ENCODE data around the gene RPL7L1. TPM values are rescaled to one million over a fixed set of nuclear protein-coding genes. Genes with fewer than 3 reads are reported as not detected.
"Not testable (repeated sequence)": the region's sequence is repeated elsewhere in the genome, so short reads cannot be mapped to it uniquely, and the experiment has no call there.

RPL7L1 gene
- total RNA-seq, 1 experiment from 2014 or later = 104 TPM

DNA sequence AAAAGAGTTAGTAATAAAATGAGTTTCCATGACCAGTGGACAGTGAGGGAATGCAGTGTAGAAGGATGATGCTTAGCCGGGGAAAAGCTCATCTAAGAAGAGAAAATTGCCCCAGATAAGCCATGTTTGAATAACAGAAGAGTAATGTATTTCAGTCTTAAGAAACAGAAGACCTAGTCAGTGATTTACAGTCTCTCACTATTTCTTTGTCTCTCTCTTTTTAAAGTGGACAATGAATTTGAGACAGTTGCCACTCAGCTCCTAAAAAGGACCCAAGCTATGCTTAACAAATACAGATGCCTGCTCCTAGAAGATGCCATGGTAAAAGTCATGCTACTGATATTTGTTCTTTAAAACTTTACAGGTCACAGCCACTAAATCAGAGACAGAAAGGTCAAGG is 19.4 kb upstream of the RPL7L1 start:
- H3K27me3 ChIP-seq (ENCODE audit: low read length) = no peaks in the 10 kb centered on the region
- no peak overlapping the region for H3K9ac ChIP-seq (ENCODE audit: low read length)
- no peaks in the 10 kb centered on the region for H3K79me2 ChIP-seq (ENCODE audit: low read length)
- H3K4me3 ChIP-seq (ENCODE audit: low read length) = no peak overlapping the region
- H3K4me2 ChIP-seq (ENCODE audit: low read depth, low read length, poor library complexity, severe bottlenecking) = no peak overlapping the region
- no peak overlapping the region for H3K27ac ChIP-seq (ENCODE audit: low read length)
- DNase-seq = no peak
- H3K9me2 ChIP-seq (replicated peaks; ENCODE audit: insufficient read depth, low read length) = no peaks in the 10 kb centered on the region
- no peaks in the 10 kb centered on the region for H3K9me3 ChIP-seq (ENCODE audit: low read length)
- H2AFZ ChIP-seq (ENCODE audit: low read length) = no peak overlapping the region
- H4K20me1 ChIP-seq (ENCODE audit: insufficient read depth, low read depth, low read length) = no peaks in the 10 kb centered on the region
- peaks cover 19% of the 10 kb centered on the region for H3K36me3 ChIP-seq (ENCODE audit: insufficient read depth, low read length)
- no peaks in the 10 kb centered on the region for H3K4me1 ChIP-seq (ENCODE audit: low read length)

DNA sequence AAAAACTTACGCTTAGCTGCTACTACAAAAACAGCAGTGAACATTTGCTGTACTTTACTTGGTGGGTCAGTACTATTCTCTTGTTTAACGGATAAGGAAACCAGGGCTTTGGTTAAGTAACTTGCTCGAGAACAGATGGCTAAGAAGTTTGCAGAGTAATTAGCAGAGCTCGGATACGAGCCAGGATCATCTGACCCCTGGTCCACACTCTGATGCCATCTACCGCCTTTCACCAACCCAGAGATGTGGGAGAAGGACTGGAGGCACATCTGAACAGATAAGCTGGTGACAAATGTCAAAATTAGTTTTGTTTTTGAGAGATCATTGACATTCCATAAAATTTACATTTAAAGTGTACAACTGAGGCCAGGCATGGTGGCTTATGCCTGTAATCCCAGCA is 18.9 kb upstream of the RPL7L1 start:
- H3K9ac ChIP-seq (ENCODE audit: low read length) = no peak overlapping the region
- H3K4me2 ChIP-seq (ENCODE audit: low read depth, low read length, poor library complexity, severe bottlenecking) = no peak overlapping the region
- no peaks in the 10 kb centered on the region for H3K9me3 ChIP-seq (ENCODE audit: low read length)
- H3K27me3 ChIP-seq (ENCODE audit: low read length) = no peaks in the 10 kb centered on the region
- no peak overlapping the region for H3K4me3 ChIP-seq (ENCODE audit: low read length)
- no peaks in the 10 kb centered on the region for H3K4me1 ChIP-seq (ENCODE audit: low read length)
- no peaks in the 10 kb centered on the region for H4K20me1 ChIP-seq (ENCODE audit: insufficient read depth, low read depth, low read length)
- peaks cover 19% of the 10 kb centered on the region for H3K36me3 ChIP-seq (ENCODE audit: insufficient read depth, low read length)
- H3K9me2 ChIP-seq (replicated peaks; ENCODE audit: insufficient read depth, low read length) = no peaks in the 10 kb centered on the region
- no peak for DNase-seq
- H3K27ac ChIP-seq (ENCODE audit: low read length) = no peak overlapping the region
- H3K79me2 ChIP-seq (ENCODE audit: low read length) = no peaks in the 10 kb centered on the region
- H2AFZ ChIP-seq (ENCODE audit: low read length) = no peak overlapping the region

DNA sequence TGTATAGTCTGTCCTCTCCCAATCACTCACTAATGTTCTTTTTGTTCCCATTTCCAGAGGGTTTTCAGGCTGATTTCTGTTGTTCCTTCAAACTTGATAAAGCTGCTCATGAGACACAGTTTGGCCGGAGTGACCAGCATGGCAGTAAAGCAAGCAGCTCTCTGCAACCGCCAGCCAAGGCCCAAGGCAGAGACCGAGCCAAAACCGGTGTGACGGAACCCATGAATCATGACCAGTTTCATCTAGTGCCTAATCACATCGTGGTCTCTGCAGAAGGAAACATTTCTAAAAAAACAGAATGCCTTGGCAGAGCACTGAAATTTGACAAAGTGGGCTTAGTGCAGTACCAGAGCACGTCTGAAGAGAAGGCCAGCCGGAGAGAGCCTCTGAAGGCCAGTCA is 14.8 kb upstream of the RPL7L1 start:
- H3K36me3 ChIP-seq (ENCODE audit: insufficient read depth, low read length) = peaks cover 25% of the 10 kb centered on the region; the same call in 1 of the 2 replicates
- H3K9ac ChIP-seq (ENCODE audit: low read length) = no peak overlapping the region
- H3K9me2 ChIP-seq (replicated peaks; ENCODE audit: insufficient read depth, low read length) = no peaks in the 10 kb centered on the region
- no peak for DNase-seq
- H3K79me2 ChIP-seq (ENCODE audit: low read length) = no peaks in the 10 kb centered on the region
- H3K27me3 ChIP-seq (ENCODE audit: low read length) = no peaks in the 10 kb centered on the region
- no peak overlapping the region for H3K4me3 ChIP-seq (ENCODE audit: low read length)
- no peak overlapping the region for H3K4me2 ChIP-seq (ENCODE audit: low read depth, low read length, poor library complexity, severe bottlenecking)
- no peaks in the 10 kb centered on the region for H3K9me3 ChIP-seq (ENCODE audit: low read length)
- H2AFZ ChIP-seq (ENCODE audit: low read length) = no peak overlapping the region
- H3K4me1 ChIP-seq (ENCODE audit: low read length) = no peaks in the 10 kb centered on the region
- H3K27ac ChIP-seq (ENCODE audit: low read length) = no peak overlapping the region
- H4K20me1 ChIP-seq (ENCODE audit: insufficient read depth, low read depth, low read length) = no peaks in the 10 kb centered on the region

DNA sequence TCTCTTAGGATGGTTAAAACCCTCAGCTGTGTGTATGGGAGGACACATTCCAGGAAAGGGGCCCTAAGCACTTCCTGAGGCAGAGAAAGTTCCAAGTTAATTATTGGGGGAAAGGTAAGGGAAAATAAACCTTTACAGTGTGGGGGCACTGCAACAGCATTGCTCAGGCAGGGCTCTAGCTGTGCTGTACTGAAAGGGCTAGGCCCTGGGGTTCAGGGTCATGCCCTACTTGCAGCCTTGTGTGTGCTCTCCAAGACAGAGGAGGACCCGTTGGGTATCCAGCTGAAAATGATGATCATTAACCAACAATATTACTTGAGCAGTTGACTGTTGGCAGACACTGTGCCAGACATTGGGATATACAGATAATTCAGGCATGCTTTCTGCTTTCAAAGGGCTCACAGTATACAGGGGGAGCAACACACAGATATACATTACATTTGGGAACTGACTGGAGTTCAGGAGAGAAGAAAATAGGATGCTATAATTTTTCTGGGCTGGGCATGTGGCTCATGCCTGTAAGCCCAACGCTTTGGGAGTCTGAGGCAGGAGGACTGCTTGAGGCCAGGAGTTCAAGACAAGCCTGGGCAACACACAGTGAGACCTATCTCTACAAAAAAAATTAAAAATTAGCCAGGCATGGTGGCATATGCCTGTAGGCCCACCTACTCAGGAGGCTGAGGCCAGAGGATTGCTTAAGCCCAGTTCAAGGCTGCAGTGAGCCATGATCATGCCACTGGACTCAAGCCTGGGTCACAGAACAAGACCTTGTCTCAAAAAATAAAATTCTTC is 9.1 kb upstream of the RPL7L1 start:
- no peaks in the 10 kb centered on the region for H3K27me3 ChIP-seq (ENCODE audit: low read length)
- no peak overlapping the region for H3K9ac ChIP-seq (ENCODE audit: low read length)
- no peaks in the 10 kb centered on the region for H3K9me2 ChIP-seq (replicated peaks; ENCODE audit: insufficient read depth, low read length)
- no peak overlapping the region for H3K27ac ChIP-seq (ENCODE audit: low read length)
- no peaks in the 10 kb centered on the region for H3K9me3 ChIP-seq (ENCODE audit: low read length)
- DNase-seq = no peak
- H3K4me1 ChIP-seq (ENCODE audit: low read length) = peaks cover 8% of the 10 kb centered on the region
- H3K4me2 ChIP-seq (ENCODE audit: low read depth, low read length, poor library complexity, severe bottlenecking) = no peak overlapping the region
- no peak overlapping the region for H3K4me3 ChIP-seq (ENCODE audit: low read length)
- H3K36me3 ChIP-seq (ENCODE audit: insufficient read depth, low read length) = peaks cover 15% of the 10 kb centered on the region; the same call in 1 of the 2 replicates
- no peaks in the 10 kb centered on the region for H4K20me1 ChIP-seq (ENCODE audit: insufficient read depth, low read depth, low read length)
- H3K79me2 ChIP-seq (ENCODE audit: low read length) = no peaks in the 10 kb centered on the region
- H2AFZ ChIP-seq (ENCODE audit: low read length) = no peak overlapping the region

DNA sequence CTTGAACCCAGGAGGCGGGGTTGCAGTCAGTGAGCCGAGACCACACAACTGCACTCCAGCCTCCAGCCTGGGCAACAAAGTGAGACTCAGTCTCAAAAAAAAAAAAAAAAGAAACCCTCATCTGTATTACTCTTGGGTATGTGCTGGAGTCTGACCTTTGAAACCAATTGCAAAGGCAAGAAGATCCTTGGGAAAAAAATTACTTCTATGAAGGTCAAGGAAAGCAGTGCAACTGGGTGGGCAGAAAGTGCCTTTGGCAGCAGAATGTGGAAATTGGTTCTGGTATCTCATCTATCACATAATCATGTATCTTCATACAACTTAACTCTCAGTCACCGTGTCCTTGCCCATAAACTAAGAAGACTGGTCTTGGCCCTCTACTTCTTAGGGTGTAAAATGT is 7.7 kb upstream of the RPL7L1 start:
- Histone ChIP-seq H4K20me1 (ENCODE audit: insufficient read depth, low read depth, low read length) (no peaks in the 10 kb centered on the region), H3K27ac (ENCODE audit: low read length) (peak overlapping the region; percentile 4; the same call in 1 of the 2 replicates), H3K9me2 (replicated peaks; ENCODE audit: insufficient read depth, low read length) (no peaks in the 10 kb centered on the region), H3K9me3 (ENCODE audit: low read length) (no peaks in the 10 kb centered on the region), H3K4me1 (ENCODE audit: low read length) (peaks cover 8% of the 10 kb centered on the region), H2AFZ (ENCODE audit: low read length) (no peak overlapping the region), H3K79me2 (ENCODE audit: low read length) (no peaks in the 10 kb centered on the region), H3K9ac (ENCODE audit: low read length) (no peak overlapping the region), H3K4me3 (ENCODE audit: low read length) (no peak overlapping the region), H3K27me3 (ENCODE audit: low read length) (no peaks in the 10 kb centered on the region), H3K4me2 (ENCODE audit: low read depth, low read length, poor library complexity, severe bottlenecking) (no peak overlapping the region), H3K36me3 (ENCODE audit: insufficient read depth, low read length) (peaks cover 10% of the 10 kb centered on the region; the same call in 1 of the 2 replicates)
- DNase-seq = no peak

DNA sequence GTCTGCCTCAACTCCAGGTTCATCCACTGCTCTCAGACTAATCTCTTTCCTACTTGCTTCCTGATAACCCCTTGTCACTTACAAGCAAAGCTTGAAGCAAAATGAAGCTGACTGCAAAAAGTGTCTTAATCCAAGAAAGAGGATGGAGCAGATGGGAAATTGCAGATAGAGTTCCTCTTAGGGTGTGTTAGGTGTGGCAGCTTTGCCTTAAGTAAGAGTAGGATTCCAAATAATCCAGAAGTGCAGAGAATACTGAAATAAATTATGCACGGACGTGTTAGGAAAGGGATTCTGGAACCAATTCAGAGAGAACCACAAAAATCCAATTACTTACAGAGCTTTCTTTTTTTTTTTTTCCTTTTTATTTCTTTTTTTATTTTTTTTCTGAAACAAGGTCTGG is 6.1 kb upstream of the RPL7L1 start:
- Histone ChIP-seq H4K20me1 (ENCODE audit: insufficient read depth, low read depth, low read length) (no peaks in the 10 kb centered on the region), H3K4me2 (ENCODE audit: low read depth, low read length, poor library complexity, severe bottlenecking) (no peak overlapping the region), H3K4me3 (ENCODE audit: low read length) (no peak overlapping the region), H3K9me2 (replicated peaks; ENCODE audit: insufficient read depth, low read length) (no peaks in the 10 kb centered on the region), H2AFZ (ENCODE audit: low read length) (no peak overlapping the region), H3K27ac (ENCODE audit: low read length) (no peak overlapping the region), H3K36me3 (ENCODE audit: insufficient read depth, low read length) (peaks cover 6% of the 10 kb centered on the region; the same call in 1 of the 2 replicates), H3K27me3 (ENCODE audit: low read length) (no peaks in the 10 kb centered on the region), H3K4me1 (ENCODE audit: low read length) (peaks cover 13% of the 10 kb centered on the region), H3K79me2 (ENCODE audit: low read length) (no peaks in the 10 kb centered on the region), H3K9me3 (ENCODE audit: low read length) (no peaks in the 10 kb centered on the region), H3K9ac (ENCODE audit: low read length) (no peak overlapping the region)
- DNase-seq = no peak

DNA sequence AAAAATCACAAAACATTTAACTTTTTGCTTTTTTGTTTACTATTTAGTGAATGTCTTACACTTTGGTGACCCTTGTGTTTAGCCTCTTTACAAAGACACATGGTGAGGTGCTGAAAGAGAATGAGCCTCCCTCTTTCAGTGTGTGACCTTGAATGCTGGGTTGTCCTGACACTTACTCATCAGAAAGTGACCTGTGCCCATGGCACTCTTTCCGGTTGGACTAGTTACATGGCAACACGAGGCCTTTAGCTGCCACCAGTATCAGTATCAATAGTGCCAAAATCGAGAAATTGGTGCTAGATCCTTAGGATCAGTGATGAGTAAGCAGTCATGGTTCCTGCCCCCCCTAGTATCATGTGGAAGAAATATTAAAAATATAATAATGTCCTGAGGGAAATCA is 1.7 kb upstream of the RPL7L1 start:
- H3K4me2 ChIP-seq (ENCODE audit: low read depth, low read length, poor library complexity, severe bottlenecking) = no peak overlapping the region
- DNase-seq = peak; percentile 39
- H3K9ac ChIP-seq (ENCODE audit: low read length) = no peak overlapping the region
- peaks cover 24% of the 10 kb centered on the region for H3K4me1 ChIP-seq (ENCODE audit: low read length)
- peaks cover 11% of the 10 kb centered on the region for H3K36me3 ChIP-seq (ENCODE audit: insufficient read depth, low read length)
- H3K79me2 ChIP-seq (ENCODE audit: low read length) = peaks cover 33% of the 10 kb centered on the region
- peak overlapping the region; percentile 31; the same call in 1 of the 2 replicates for H2AFZ ChIP-seq (ENCODE audit: low read length)
- no peaks in the 10 kb centered on the region for H3K9me3 ChIP-seq (ENCODE audit: low read length)
- H4K20me1 ChIP-seq (ENCODE audit: insufficient read depth, low read depth, low read length) = 0 out of 2 replicates have a peak, but pooled peaks cover 1% of the 10 kb centered on the region
- no peaks in the 10 kb centered on the region for H3K27me3 ChIP-seq (ENCODE audit: low read length)
- H3K4me3 ChIP-seq (ENCODE audit: low read length) = no peak overlapping the region
- H3K27ac ChIP-seq (ENCODE audit: low read length) = peak overlapping the region; percentile 34; the same call in 1 of the 2 replicates
- no peaks in the 10 kb centered on the region for H3K9me2 ChIP-seq (replicated peaks; ENCODE audit: insufficient read depth, low read length)

DNA sequence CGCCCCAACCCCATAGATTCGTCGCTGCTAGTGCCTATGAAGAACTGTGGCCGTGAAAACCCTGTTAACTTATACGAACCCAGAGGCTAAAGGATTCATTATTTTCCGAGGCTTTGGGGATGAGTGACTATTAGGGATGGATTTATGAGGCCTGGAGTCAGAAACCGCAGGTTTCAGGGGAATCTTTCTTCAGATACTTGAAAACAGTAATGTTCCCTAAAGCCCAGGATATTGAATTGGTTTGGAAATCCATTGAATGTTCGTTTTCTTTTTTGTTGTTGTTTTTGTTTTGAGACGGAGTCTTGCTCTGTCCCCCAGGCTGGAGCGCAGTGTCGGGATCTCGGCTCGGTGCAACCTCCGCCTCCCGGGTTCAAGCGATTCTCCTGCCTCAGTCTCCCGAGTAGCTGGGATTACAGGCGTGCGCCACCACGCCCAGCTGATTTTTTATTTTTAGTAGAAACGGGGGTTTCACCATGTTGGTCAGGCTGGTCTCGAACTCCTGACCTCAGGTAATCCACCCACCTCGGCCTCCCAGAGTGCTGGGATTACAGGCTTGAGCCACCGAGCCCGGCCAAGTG is 913 bp downstream of the RPL7L1 start:
- peaks cover 54% of the 10 kb centered on the region for H3K79me2 ChIP-seq (ENCODE audit: low read length)
- H2AFZ ChIP-seq (ENCODE audit: low read length); H3K9me2 ChIP-seq (replicated peaks; ENCODE audit: insufficient read depth, low read length); H4K20me1 ChIP-seq (ENCODE audit: insufficient read depth, low read depth, low read length); H3K27me3 ChIP-seq (ENCODE audit: low read length); DNase-seq; H3K9me3 ChIP-seq (ENCODE audit: low read length): not testable (repeated sequence)
- peak overlapping the region; percentile 88 for H3K27ac ChIP-seq (ENCODE audit: low read length)
- peaks cover 31% of the 10 kb centered on the region for H3K4me1 ChIP-seq (ENCODE audit: low read length)
- H3K9ac ChIP-seq (ENCODE audit: low read length) = peak overlapping the region; percentile 97
- peak overlapping the region; percentile 91 for H3K4me2 ChIP-seq (ENCODE audit: low read depth, low read length, poor library complexity, severe bottlenecking)
- H3K36me3 ChIP-seq (ENCODE audit: insufficient read depth, low read length) = peaks cover 34% of the 10 kb centered on the region
- peak overlapping the region; percentile 96 for H3K4me3 ChIP-seq (ENCODE audit: low read length)

Data from Karpas-422 (cell line).